A673 (cell line): ENCODE measurements around the gene ZC3H7B. TPM values are rescaled to one million over a fixed set of nuclear protein-coding genes. Genes with fewer than 3 reads are reported as not detected.

Experiments used
- BruUV-seq: library from RNA; stranded (reverse); fragments of 400-500 nt; replicated peaks from 2 replicates; lab custom pipeline; 2021; lab: Mats Ljungman, UMichigan
- CTCF ChIA-PET: fragments of 300-600 bp; sonication (Branson Sonifier 250); formaldehyde crosslinking; loops from one replicate; lab custom pipeline; 2022; ENCODE audit warnings: antibody characterized with exemption; lab: Charles Lee
- POLR2A ChIA-PET: fragments of 300-600 bp; sonication (Branson Sonifier 250); formaldehyde crosslinking; loops from one replicate; lab custom pipeline; 2022; ENCODE audit warnings: antibody characterized with exemption; ENCODE audit not compliant: low non-redundant PET; lab: Charles Lee
- DNase-seq: peaks from one replicate; pipeline ENCODE4 v3.0.0-alpha.2; 2015; ENCODE audit warnings: low spot score
- H3K27ac ChIP-seq: fragments of 200-600 bp; sonication (generic); 2 replicates; pipeline ENCODE4 v1.5.1; 2016; ENCODE audit warnings: mixed run types, low read depth, mild to moderate bottlenecking, mixed read lengths, antibody characterized with exemption, low read length; ENCODE audit not compliant: poor library complexity, severe bottlenecking
- H3K27me3 ChIP-seq: fragments of 200-600 bp; sonication (generic); replicated peaks from 2 replicates; pipeline ENCODE4 v1.6.1; 2017; ENCODE audit warnings: mixed run types, low read depth, mild to moderate bottlenecking, mixed read lengths, antibody characterized with exemption, low read length; ENCODE audit not compliant: insufficient read depth, poor library complexity
- H3K36me3 ChIP-seq: fragments of 200-600 bp; sonication (generic); 2 replicates; pipeline ENCODE4 v1.6.1; 2016; ENCODE audit warnings: mixed run types, mild to moderate bottlenecking, mixed read lengths, antibody characterized with exemption, low read length; ENCODE audit not compliant: insufficient read depth, poor library complexity, severe bottlenecking
- H3K4me1 ChIP-seq: fragments of 200-600 bp; sonication (generic); 2 replicates; pipeline ENCODE4 v1.6.1; 2017; ENCODE audit warnings: mixed run types, mild to moderate bottlenecking, mixed read lengths, antibody characterized with exemption, low read length; ENCODE audit not compliant: insufficient read depth, poor library complexity, severe bottlenecking
- H3K4me3 ChIP-seq: fragments of 200-600 bp; sonication (generic); 2 replicates; pipeline ENCODE4 v1.5.1; 2016; ENCODE audit warnings: low read depth, mixed run types, mild to moderate bottlenecking, mixed read lengths, low read length; ENCODE audit not compliant: poor library complexity, severe bottlenecking
- H3K9me3 ChIP-seq: fragments of 200-600 bp; sonication (generic); 2 replicates; pipeline ENCODE4 v1.6.1; 2016; ENCODE audit warnings: mixed run types, low read depth, mild to moderate bottlenecking, mixed read lengths, antibody characterized with exemption, low read length; ENCODE audit not compliant: poor library complexity, severe bottlenecking
- CTCF ChIP-seq: fragments of 300-800, 200-600 bp; sonication (generic); conservative IDR thresholded peaks from 2 replicates; pipeline ENCODE4 v1.5.1; 2017; ENCODE audit warnings: low read depth, mild to moderate bottlenecking, antibody characterized with exemption, low read length, moderate library complexity, mixed read lengths
- EZH2 ChIP-seq: fragments of 200-600 bp; sonication (generic); IDR thresholded peaks from 2 replicates; pipeline ENCODE4 v1.6.1; 2017; ENCODE audit warnings: borderline replicate concordance, low read depth, mild to moderate bottlenecking, mixed read lengths, antibody characterized with exemption, low read length; ENCODE audit not compliant: poor library complexity, severe bottlenecking
- intact Hi-C: fragments of 100-400 bp; cut with micrococcal nuclease; formaldehyde crosslinking; loops from one replicate; pipeline ENCODE4 v1.10.0; 2022; ENCODE audit not compliant: unreplicated experiment
- total RNA-seq: library from RNA; stranded (reverse); gene quantifications from 2 replicates; pipeline ENCODE4 v1.2.3, GENCODE V29; 2021

The ZC3H7B gene
- total RNA-seq, 1 experiment from 2014 or later, result 90.4 TPM

GRCh38 chr22:41353862-41354575 is 52.7 kb downstream of the ZC3H7B start:
- intact Hi-C loops, result no loop called here
- Histone ChIP-seq H3K9me3 (no peaks in the 10 kb centered on the region), H3K4me3 (no peak overlapping the region), H3K27ac (no peak overlapping the region), H3K4me1 (no peaks in the 10 kb centered on the region), H3K27me3 (no peaks in the 10 kb centered on the region), H3K36me3 (peaks cover 59% of the 10 kb centered on the region)
- no peak for DNase-seq
- ChIA-PET CTCF (no interaction called here), POLR2A (no interaction called here)
- no TSS peak for BruUV-seq
- TF ChIP-seq EZH2 (no peak), CTCF (no peak)

DNA sequence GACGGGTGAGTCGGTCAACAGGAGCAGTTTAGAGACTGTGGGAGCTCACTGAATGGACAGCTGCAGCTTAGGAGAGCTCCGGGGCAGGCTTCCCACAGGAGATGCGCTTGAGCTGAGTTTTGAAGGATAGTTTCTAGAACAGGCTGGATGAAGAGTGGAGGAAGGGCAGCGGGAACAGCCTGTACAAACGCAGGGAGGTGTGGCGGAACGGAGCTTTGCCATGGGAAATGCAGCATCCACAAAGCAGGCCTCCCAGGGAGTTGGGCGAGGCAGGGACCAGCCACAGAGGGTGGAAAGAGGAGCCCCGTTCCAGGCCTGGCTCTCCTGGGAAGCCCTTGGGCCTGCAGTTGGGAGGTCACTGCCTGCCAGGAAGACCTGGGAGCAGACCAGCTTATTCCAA is 53.7 kb downstream of the ZC3H7B start:
- H3K27ac ChIP-seq, result no peak overlapping the region
- POLR2A ChIA-PET, result no interaction called here
- intact Hi-C loops, result no loop called here
- no peaks in the 10 kb centered on the region for H3K9me3 ChIP-seq
- no peak overlapping the region for H3K4me3 ChIP-seq
- no peak for DNase-seq
- peaks cover 59% of the 10 kb centered on the region for H3K36me3 ChIP-seq
- CTCF ChIA-PET, result no interaction called here
- TF ChIP-seq EZH2 (no peak), CTCF (no peak)
- BruUV-seq, result no TSS peak
- H3K27me3 ChIP-seq, result no peaks in the 10 kb centered on the region
- H3K4me1 ChIP-seq, result no peaks in the 10 kb centered on the region

DNA sequence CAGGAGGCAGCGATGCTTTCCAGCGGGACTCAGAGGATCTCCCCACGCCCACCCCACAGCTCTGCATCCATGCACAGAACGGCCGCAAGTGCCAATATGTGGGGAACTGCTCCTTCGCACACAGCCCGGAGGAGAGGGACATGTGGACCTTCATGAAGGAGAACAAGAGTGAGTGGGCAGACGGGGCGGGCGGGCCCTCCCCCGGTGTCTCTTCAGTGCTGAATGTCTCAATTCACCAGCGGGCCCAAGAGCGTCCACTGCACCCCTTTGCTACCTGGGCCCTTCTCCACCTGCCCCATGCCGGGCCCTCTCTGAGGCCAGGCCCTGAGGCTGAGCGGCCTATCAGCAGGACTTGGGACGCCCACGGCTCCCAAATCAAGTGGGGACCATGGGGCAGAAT is 54.6 kb downstream of the ZC3H7B start:
- DNase-seq, result no peak
- H3K36me3 ChIP-seq, result peaks cover 52% of the 10 kb centered on the region
- intact Hi-C loops, result no loop called here
- no peak for TF ChIP-seq CTCF
- no peak for TF ChIP-seq EZH2
- H3K27ac ChIP-seq, result no peak overlapping the region
- ChIA-PET POLR2A (no interaction called here), CTCF (no interaction called here)
- H3K9me3 ChIP-seq, result no peaks in the 10 kb centered on the region
- no peak overlapping the region for H3K4me3 ChIP-seq
- no TSS peak for BruUV-seq
- no peaks in the 10 kb centered on the region for H3K27me3 ChIP-seq
- H3K4me1 ChIP-seq, result no peaks in the 10 kb centered on the region
